Smooth muscle cell of the brain vasculature (primary cell): ENCODE results near the gene FBLN5.
"Not testable (repeated sequence)": the region's sequence is repeated elsewhere in the genome, so short reads cannot be mapped to it uniquely, and the experiment has no call there.

Experiments used
- DNase-seq: peaks from one replicate; pipeline ENCODE4 v3.0.0-alpha.2; 2012; ENCODE audit warnings: low read depth, low spot score

Gene FBLN5

GRCh38 chr14:91866061-91866460, 81.4 kb downstream of the FBLN5 start:
- DNase-seq: no peak

- DNase-seq: no peak
These were observed 85.1 kb downstream of the FBLN5 start for GRCh38 chr14:91862417-91862816.

GRCh38 chr14:91861091-91861490, 86.4 kb downstream of the FBLN5 start:
- no peak for DNase-seq

- DNase-seq: no peak
These were observed 87.3 kb downstream of the FBLN5 start for GRCh38 chr14:91860238-91860637.

GRCh38 chr14:91858536-91859275, 88.8 kb downstream of the FBLN5 start:
- DNase-seq: peak; percentile 20

GRCh38 chr14:91857614-91858013, 89.9 kb downstream of the FBLN5 start:
- DNase-seq: no peak

GRCh38 chr14:91854327-91854934, 93.1 kb downstream of the FBLN5 start:
- no peak for DNase-seq

GRCh38 chr14:91851563-91851962, 95.9 kb downstream of the FBLN5 start:
- no peak for DNase-seq

GRCh38 chr14:91848504-91849001, 98.9 kb downstream of the FBLN5 start:
- no peak for DNase-seq

- no peak for DNase-seq
These were observed 99.8 kb downstream of the FBLN5 start for GRCh38 chr14:91847693-91848092.

GRCh38 chr14:91845652-91846051, 101.8 kb downstream of the FBLN5 start:
- no peak for DNase-seq

GRCh38 chr14:91845056-91845455, 102.4 kb downstream of the FBLN5 start:
- not testable (repeated sequence) for DNase-seq

- no peak for DNase-seq
These were observed 103.5 kb downstream of the FBLN5 start for GRCh38 chr14:91844029-91844428.

GRCh38 chr14:91843437-91843836, 104.1 kb downstream of the FBLN5 start:
- DNase-seq: no peak

- no peak for DNase-seq
These were observed 106.4 kb downstream of the FBLN5 start for GRCh38 chr14:91841065-91841464.

GRCh38 chr14:91839749-91840148, 107.7 kb downstream of the FBLN5 start:
- no peak for DNase-seq

GRCh38 chr14:91837076-91837475, 110.4 kb downstream of the FBLN5 start:
- no peak for DNase-seq

GRCh38 chr14:91835920-91836843, 111.3 kb downstream of the FBLN5 start:
- no peak for DNase-seq

GRCh38 chr14:91835197-91835919, 112.1 kb downstream of the FBLN5 start:
- DNase-seq: no peak

- no peak for DNase-seq
These were observed 112.9 kb downstream of the FBLN5 start for GRCh38 chr14:91834571-91834970.

GRCh38 chr14:91831337-91831736, 116.2 kb downstream of the FBLN5 start:
- DNase-seq: no peak
